GM12878 (cell line): ENCODE measurements around the gene MYCBP2. TPM values are rescaled to one million over a fixed set of nuclear protein-coding genes. Genes with fewer than 3 reads are reported as not detected.

ENCODE experiments used
- BHLHE40 ChIP-seq, 2 experiments: fragments of 450-650 bp in 1 of 2; IDR thresholded peaks; 2 replicates each; pipeline ENCODE4 v1.6.1; 2011 to 2017; ENCODE audit warnings: low read depth in 2 of 2, borderline replicate concordance in 1 of 2, improper control_type of control experiment in 1 of 2, low read length in 1 of 2, mild to moderate bottlenecking in 1 of 2
- CREB1 ChIP-seq: IDR thresholded peaks from 2 replicates; pipeline ENCODE4 v1.6.1; 2012; ENCODE audit warnings: low read depth, mild to moderate bottlenecking, inconsistent platforms
- EZH2 ChIP-seq: IDR thresholded peaks from 2 replicates; pipeline ENCODE4 v1.6.1; 2012; ENCODE audit warnings: low read depth, mild to moderate bottlenecking, control low read depth, inconsistent platforms, low read length, borderline replicate concordance; ENCODE audit not compliant: control insufficient read depth
- FOXM1 ChIP-seq: IDR thresholded peaks from 2 replicates; pipeline ENCODE4 v1.6.1; 2012; ENCODE audit warnings: low read depth, mild to moderate bottlenecking, inconsistent platforms, low read length, moderate library complexity
- HDGF ChIP-seq: fragments of 450-650 bp; IDR thresholded peaks from 2 replicates; pipeline ENCODE4 v1.6.1; 2016; ENCODE audit warnings: antibody characterized with exemption
- IKZF2 ChIP-seq, 2 experiments: fragments of 450-650 bp; IDR thresholded peaks; 2 replicates each; pipeline ENCODE4 v1.6.1; 2017; ENCODE audit warnings: mild to moderate bottlenecking in 2 of 2, moderate library complexity in 2 of 2
- JUNB ChIP-seq: IDR thresholded peaks from 2 replicates; pipeline ENCODE4 v1.6.1; 2016; ENCODE audit warnings: antibody characterized with exemption, mild to moderate bottlenecking
- MTA2 ChIP-seq: fragments of 450-650 bp; IDR thresholded peaks from 2 replicates; pipeline ENCODE4 v1.6.1; 2016; ENCODE audit warnings: low read depth, mild to moderate bottlenecking, moderate library complexity
- MTA3 ChIP-seq: IDR thresholded peaks from 2 replicates; pipeline ENCODE4 v1.6.1; 2012; ENCODE audit warnings: low read length, inconsistent platforms, borderline replicate concordance
- NBN ChIP-seq: fragments of 450-650 bp; IDR thresholded peaks from 2 replicates; pipeline ENCODE4 v1.6.1; 2016
- RB1 ChIP-seq: fragments of 450-650 bp; formaldehyde crosslinking; IDR thresholded peaks from 2 replicates; pipeline ENCODE4 v1.6.1; 2017; ENCODE audit warnings: mild to moderate bottlenecking, borderline replicate concordance
- RCOR1 ChIP-seq: conservative IDR thresholded peaks from 2 replicates; pipeline ENCODE4 v1.6.1; 2012; ENCODE audit warnings: low read depth, low read length, improper control_type of control experiment
- RFX5 ChIP-seq: IDR thresholded peaks from 2 replicates; pipeline ENCODE4 v1.6.1; 2011; ENCODE audit warnings: low read depth, low read length, improper control_type of control experiment
- SP1 ChIP-seq: IDR thresholded peaks from one replicate; pipeline ENCODE4 v1.6.1; 2011; ENCODE audit warnings: low read depth, low read length
- STAT3 ChIP-seq: IDR thresholded peaks from 2 replicates; pipeline ENCODE4 v1.6.1; 2011; ENCODE audit warnings: low read depth, low read length, improper control_type of control experiment
- TCF3 ChIP-seq: IDR thresholded peaks from 2 replicates; pipeline ENCODE4 v1.6.1; 2012; ENCODE audit warnings: low read depth, mild to moderate bottlenecking, low read length, borderline replicate concordance; ENCODE audit not compliant: insufficient read depth
- ZNF207 ChIP-seq: fragments of 450-650 bp; IDR thresholded peaks from 2 replicates; pipeline ENCODE4 v1.6.1; 2014; ENCODE audit warnings: antibody characterized with exemption, mild to moderate bottlenecking, borderline replicate concordance
- polyA plus RNA-seq, 11 experiments: library from polyadenylated mRNA; depleted of rRNA in 4 of 11; unstranded in 6 of 11; stranded (reverse) in 5 of 11; fragments of >200 nt; fragmentation: Nextera tagmentation in 4 of 11; fragmentation: Illumina TruSeq in 1 of 11; extraction: Ambion mirVana in 4 of 11; extraction: Trizol in 1 of 11; gene quantifications; 1 replicate in 1 of 11; 2 replicates in 10 of 11; pipeline versions ENCODE4 v1.2.1 to v1.2.3, GENCODE V29; 2011 to 2016; ENCODE audit warnings: inconsistent platforms in 2 of 11, missing spikeins in 2 of 11, low read depth in 1 of 11
- total RNA-seq, 4 experiments: library from RNA; depleted of rRNA in 3 of 4; stranded (reverse); fragments of >200 nt in 3 of 4; fragmentation: Illumina TruSeq in 1 of 4; extraction: Trizol in 1 of 4; gene quantifications; 2 replicates each; pipeline versions ENCODE4 v1.2.1 to v1.2.3, GENCODE V29; 2013 to 2021
- TF ChIP-seq, protein P1 (sequence below): fragments of 450-650 bp; IDR thresholded peaks from 2 replicates; pipeline ENCODE4 v1.6.1; 2016; ENCODE audit warnings: mild to moderate bottlenecking
- TF ChIP-seq, protein P2 (sequence below): fragments of 450-650 bp; IDR thresholded peaks from 2 replicates; pipeline ENCODE4 v1.6.1; 2017; ENCODE audit warnings: mild to moderate bottlenecking, moderate library complexity
- TF ChIP-seq, protein P3 (sequence below): IDR thresholded peaks from 2 replicates; pipeline ENCODE4 v1.6.1; 2011; ENCODE audit warnings: mild to moderate bottlenecking, low read depth, low read length, moderate library complexity; ENCODE audit not compliant: insufficient replicate concordance

MYCBP2 gene
- total and polyA plus RNA-seq, 10 of the 15 experiments (the other 5 are each of a cell fraction or from before 2014, with no cell fraction given): 51.9 to 152 (median 98.2) TPM

DNA sequence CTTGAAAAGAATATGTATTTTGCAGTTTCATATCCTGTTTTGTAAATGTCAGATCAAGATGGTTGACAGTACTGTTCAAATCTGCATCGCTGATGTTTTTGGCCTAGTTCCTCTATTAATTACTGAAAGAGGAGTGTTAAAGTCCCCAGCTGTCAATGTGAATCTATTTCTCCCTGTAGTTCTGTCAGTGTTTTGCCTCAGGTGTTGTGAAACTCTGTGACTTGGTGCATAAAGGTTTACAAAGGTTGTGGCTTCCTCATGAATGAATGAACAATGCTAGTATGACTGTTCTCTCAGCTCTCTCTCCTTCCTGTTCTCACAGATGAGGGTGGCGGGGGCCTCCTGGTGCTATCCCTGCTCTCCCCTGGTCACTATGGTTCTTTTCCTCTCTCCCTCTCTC is 142.4 kb downstream of the MYCBP2 start (continued):
- TF ChIP-seq, protein P1, sequence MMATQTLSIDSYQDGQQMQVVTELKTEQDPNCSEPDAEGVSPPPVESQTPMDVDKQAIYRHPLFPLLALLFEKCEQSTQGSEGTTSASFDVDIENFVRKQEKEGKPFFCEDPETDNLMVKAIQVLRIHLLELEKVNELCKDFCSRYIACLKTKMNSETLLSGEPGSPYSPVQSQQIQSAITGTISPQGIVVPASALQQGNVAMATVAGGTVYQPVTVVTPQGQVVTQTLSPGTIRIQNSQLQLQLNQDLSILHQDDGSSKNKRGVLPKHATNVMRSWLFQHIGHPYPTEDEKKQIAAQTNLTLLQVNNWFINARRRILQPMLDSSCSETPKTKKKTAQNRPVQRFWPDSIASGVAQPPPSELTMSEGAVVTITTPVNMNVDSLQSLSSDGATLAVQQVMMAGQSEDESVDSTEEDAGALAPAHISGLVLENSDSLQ: peak; percentile 87
- peak; percentile 7 for TF ChIP-seq SP1
- peak; percentile 68; the same call in 1 of the 2 replicates for TF ChIP-seq FOXM1
- peak; percentile 50; the same call in 1 of the 2 replicates for TF ChIP-seq MTA3
- TF ChIP-seq, protein P2, sequence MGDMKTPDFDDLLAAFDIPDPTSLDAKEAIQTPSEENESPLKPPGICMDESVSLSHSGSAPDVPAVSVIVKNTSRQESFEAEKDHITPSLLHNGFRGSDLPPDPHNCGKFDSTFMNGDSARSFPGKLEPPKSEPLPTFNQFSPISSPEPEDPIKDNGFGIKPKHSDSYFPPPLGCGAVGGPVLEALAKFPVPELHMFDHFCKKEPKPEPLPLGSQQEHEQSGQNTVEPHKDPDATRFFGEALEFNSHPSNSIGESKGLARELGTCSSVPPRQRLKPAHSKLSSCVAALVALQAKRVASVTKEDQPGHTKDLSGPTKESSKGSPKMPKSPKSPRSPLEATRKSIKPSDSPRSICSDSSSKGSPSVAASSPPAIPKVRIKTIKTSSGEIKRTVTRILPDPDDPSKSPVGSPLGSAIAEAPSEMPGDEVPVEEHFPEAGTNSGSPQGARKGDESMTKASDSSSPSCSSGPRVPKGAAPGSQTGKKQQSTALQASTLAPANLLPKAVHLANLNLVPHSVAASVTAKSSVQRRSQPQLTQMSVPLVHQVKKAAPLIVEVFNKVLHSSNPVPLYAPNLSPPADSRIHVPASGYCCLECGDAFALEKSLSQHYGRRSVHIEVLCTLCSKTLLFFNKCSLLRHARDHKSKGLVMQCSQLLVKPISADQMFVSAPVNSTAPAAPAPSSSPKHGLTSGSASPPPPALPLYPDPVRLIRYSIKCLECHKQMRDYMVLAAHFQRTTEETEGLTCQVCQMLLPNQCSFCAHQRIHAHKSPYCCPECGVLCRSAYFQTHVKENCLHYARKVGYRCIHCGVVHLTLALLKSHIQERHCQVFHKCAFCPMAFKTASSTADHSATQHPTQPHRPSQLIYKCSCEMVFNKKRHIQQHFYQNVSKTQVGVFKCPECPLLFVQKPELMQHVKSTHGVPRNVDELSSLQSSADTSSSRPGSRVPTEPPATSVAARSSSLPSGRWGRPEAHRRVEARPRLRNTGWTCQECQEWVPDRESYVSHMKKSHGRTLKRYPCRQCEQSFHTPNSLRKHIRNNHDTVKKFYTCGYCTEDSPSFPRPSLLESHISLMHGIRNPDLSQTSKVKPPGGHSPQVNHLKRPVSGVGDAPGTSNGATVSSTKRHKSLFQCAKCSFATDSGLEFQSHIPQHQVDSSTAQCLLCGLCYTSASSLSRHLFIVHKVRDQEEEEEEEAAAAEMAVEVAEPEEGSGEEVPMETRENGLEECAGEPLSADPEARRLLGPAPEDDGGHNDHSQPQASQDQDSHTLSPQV: no peak
- TF ChIP-seq IKZF2 (IDR thresholded peaks at IDR 0.05): peak; percentile 79 to 85
- peak; percentile 76 for TF ChIP-seq MTA2
- 0 out of 2 replicates have a peak, but pooled peaks have one; percentile 42 for TF ChIP-seq HDGF
- TF ChIP-seq, protein P3, sequence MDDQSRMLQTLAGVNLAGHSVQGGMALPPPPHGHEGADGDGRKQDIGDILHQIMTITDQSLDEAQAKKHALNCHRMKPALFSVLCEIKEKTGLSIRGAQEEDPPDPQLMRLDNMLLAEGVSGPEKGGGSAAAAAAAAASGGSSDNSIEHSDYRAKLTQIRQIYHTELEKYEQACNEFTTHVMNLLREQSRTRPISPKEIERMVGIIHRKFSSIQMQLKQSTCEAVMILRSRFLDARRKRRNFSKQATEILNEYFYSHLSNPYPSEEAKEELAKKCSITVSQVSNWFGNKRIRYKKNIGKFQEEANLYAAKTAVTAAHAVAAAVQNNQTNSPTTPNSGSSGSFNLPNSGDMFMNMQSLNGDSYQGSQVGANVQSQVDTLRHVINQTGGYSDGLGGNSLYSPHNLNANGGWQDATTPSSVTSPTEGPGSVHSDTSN: peak; percentile 19
- 0 out of 2 replicates have a peak, but pooled peaks have one; percentile 16 for TF ChIP-seq STAT3
- no peak for TF ChIP-seq ZNF207
- TF ChIP-seq RCOR1: no peak
- no peak for TF ChIP-seq RFX5
- TF ChIP-seq BHLHE40 (IDR thresholded peaks at IDR 0.05; ENCODE audit: borderline replicate concordance in 1 of 2, low read depth in 2 of 2, low read length in 1 of 2): peak in 1 of 2 experiments; percentile 61; a peak in 2 of 4 replicates
- TF ChIP-seq CREB1: 0 out of 2 replicates have a peak, but pooled peaks have one; percentile 8
- TF ChIP-seq NBN: peak; percentile 67; the same call in 1 of the 2 replicates
- TF ChIP-seq EZH2: no peak
- TF ChIP-seq RB1: no peak
- peak; percentile 52; the same call in 1 of the 2 replicates for TF ChIP-seq TCF3
- peak; percentile 85 for TF ChIP-seq JUNB
